K562 (cell line): ENCODE measurements around the gene CROT. TPM values are rescaled to one million over a fixed set of nuclear protein-coding genes. Genes with fewer than 3 reads are reported as not detected.

Experiments used
- ARID1B ChIP-seq: fragments of 450-650 bp; IDR thresholded peaks from 2 replicates; pipeline ENCODE4 v1.6.1; 2016; ENCODE audit warnings: antibody characterized with exemption, mild to moderate bottlenecking, inconsistent platforms
- BRD9 ChIP-seq: fragments of 450-650 bp; IDR thresholded peaks from 2 replicates; pipeline ENCODE4 v1.6.1; 2018; ENCODE audit warnings: low read depth; ENCODE audit not compliant: partially characterized antibody
- CEBPG ChIP-seq, 3 experiments: fragments of 200-800 bp in 1 of 3; sonication (Bioruptor generic) in 1 of 3; sonication (generic) in 1 of 3; formaldehyde crosslinking in 1 of 3; IDR thresholded peaks in 2 of 3; conservative IDR thresholded peaks in 1 of 3; 2 replicates each; pipeline versions ENCODE4 v1.6.1 to v1.8.0; 2016 to 2022; ENCODE audit warnings: missing compliant biosample characterization in 2 of 3, missing genetic modification characterization in 2 of 3, mild to moderate bottlenecking in 1 of 3, missing genetic modification reagents in 1 of 3
- KAT2B ChIP-seq: IDR thresholded peaks from one replicate; pipeline ENCODE4 v1.6.1; 2012; ENCODE audit warnings: low read depth, mild to moderate bottlenecking, control low read depth, inconsistent platforms, low read length, moderate library complexity
- TBL1XR1 ChIP-seq, 2 experiments: IDR thresholded peaks; 2 replicates each; pipeline ENCODE4 v1.6.1; 2012; ENCODE audit warnings: improper control_type of control experiment in 2 of 2, low read length in 2 of 2, mild to moderate bottlenecking in 1 of 2
- ZBTB8A ChIP-seq: fragments of 450-650 bp; IDR thresholded peaks from 2 replicates; pipeline ENCODE4 v1.6.1; 2018; ENCODE audit warnings: mild to moderate bottlenecking, moderate library complexity; ENCODE audit not compliant: partially characterized antibody
- ZNF561 ChIP-seq: fragments of 450-650 bp; formaldehyde crosslinking; conservative IDR thresholded peaks from 2 replicates; pipeline ENCODE4 v1.4.0; 2020; ENCODE audit warnings: mild to moderate bottlenecking, moderate library complexity
- polyA plus RNA-seq, 8 experiments: library from polyadenylated mRNA; depleted of rRNA in 4 of 8; stranded (reverse) in 5 of 8; unstranded in 3 of 8; fragments of >200 nt; fragmentation: Nextera tagmentation in 2 of 8; fragmentation: Illumina TruSeq in 1 of 8; extraction: Ambion mirVana in 2 of 8; extraction: Trizol in 1 of 8; gene quantifications; 2 replicates each; pipeline versions ENCODE4 v1.2.1 to v1.2.3, GENCODE V29; 2011 to 2014; ENCODE audit warnings: inconsistent platforms in 1 of 8, missing spikeins in 1 of 8
- total RNA-seq, 7 experiments: library from RNA; depleted of rRNA in 6 of 7; stranded (reverse); fragments of >200 nt in 6 of 7; fragmentation: Illumina TruSeq in 2 of 7; extraction: Trizol in 2 of 7; gene quantifications; 2 replicates each; pipeline versions ENCODE4 v1.2.1 to v1.2.3, GENCODE V29; 2011 to 2021; ENCODE audit warnings: low replicate concordance in 1 of 7
- TF ChIP-seq, protein P1 (sequence below): fragments of 450-650 bp; IDR thresholded peaks from 2 replicates; pipeline ENCODE4 v1.6.1; 2017; ENCODE audit warnings: antibody characterized with exemption, mild to moderate bottlenecking
- TF ChIP-seq, protein P2 (sequence below), 2 experiments: fragments of 450-650 bp in 1 of 2; sonication (generic) in 1 of 2; formaldehyde crosslinking; conservative IDR thresholded peaks; 2 replicates each; pipeline versions ENCODE4 v1.4.0 to v1.8.1; 2020 to 2022; ENCODE audit warnings: mild to moderate bottlenecking in 1 of 2, missing genetic modification reagents in 1 of 2
- TF ChIP-seq, protein P3 (sequence below): sonication (generic); formaldehyde crosslinking; IDR thresholded peaks from 2 replicates; pipeline ENCODE4 v1.8.1; 2023; ENCODE audit warnings: mild to moderate bottlenecking, missing genetic modification reagents
- TF ChIP-seq, protein P4 (sequence below): fragments of 250-450 bp; sonication (Bioruptor Pico); IDR thresholded peaks from 2 replicates; pipeline ENCODE4 v1.9.0; 2021; ENCODE audit warnings: mild to moderate bottlenecking
- TF ChIP-seq, protein P5 (sequence below): fragments of 250-450 bp; sonication (Bioruptor Pico); IDR thresholded peaks from 2 replicates; pipeline ENCODE4 v1.5.1; 2021; ENCODE audit warnings: mild to moderate bottlenecking
- TF ChIP-seq, protein P6 (sequence below): fragments of 250-450 bp; sonication (Bioruptor Pico); IDR thresholded peaks from 2 replicates; pipeline ENCODE4 v1.8.0; 2022; ENCODE audit warnings: inconsistent platforms, mild to moderate bottlenecking, moderate library complexity, borderline replicate concordance

CROT gene
- total and polyA plus RNA-seq, 9 of the 15 experiments (the other 6 are each of a cell fraction or from before 2014, with no cell fraction given), result 2.5 to 8.1 (median 5.1) TPM

DNA sequence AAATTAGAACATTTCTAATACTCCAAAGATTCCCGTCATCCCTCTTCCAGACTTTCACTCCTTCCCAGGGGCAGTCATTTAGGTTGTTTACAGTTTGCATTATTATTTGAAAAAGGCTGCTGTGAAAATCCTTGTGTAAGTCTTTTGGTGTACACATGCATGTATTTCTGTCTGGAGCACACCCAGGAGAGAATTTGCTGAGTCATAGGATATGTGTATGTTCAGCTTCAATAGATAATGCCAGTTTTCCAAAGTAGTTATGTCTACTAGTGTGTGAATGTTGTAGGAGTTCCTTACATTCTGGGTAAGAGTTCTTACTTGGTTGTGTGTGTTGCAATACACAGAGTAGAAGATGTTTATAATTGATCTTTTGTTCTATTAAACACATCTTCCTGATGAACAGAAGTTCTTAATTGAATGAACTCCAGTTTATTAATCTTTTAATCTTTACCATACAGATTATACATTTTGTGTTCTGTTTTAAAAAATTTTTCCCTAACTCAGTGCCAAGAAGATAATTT, 25.3 kb downstream of the CROT start (continued):
- TF ChIP-seq, protein P1, sequence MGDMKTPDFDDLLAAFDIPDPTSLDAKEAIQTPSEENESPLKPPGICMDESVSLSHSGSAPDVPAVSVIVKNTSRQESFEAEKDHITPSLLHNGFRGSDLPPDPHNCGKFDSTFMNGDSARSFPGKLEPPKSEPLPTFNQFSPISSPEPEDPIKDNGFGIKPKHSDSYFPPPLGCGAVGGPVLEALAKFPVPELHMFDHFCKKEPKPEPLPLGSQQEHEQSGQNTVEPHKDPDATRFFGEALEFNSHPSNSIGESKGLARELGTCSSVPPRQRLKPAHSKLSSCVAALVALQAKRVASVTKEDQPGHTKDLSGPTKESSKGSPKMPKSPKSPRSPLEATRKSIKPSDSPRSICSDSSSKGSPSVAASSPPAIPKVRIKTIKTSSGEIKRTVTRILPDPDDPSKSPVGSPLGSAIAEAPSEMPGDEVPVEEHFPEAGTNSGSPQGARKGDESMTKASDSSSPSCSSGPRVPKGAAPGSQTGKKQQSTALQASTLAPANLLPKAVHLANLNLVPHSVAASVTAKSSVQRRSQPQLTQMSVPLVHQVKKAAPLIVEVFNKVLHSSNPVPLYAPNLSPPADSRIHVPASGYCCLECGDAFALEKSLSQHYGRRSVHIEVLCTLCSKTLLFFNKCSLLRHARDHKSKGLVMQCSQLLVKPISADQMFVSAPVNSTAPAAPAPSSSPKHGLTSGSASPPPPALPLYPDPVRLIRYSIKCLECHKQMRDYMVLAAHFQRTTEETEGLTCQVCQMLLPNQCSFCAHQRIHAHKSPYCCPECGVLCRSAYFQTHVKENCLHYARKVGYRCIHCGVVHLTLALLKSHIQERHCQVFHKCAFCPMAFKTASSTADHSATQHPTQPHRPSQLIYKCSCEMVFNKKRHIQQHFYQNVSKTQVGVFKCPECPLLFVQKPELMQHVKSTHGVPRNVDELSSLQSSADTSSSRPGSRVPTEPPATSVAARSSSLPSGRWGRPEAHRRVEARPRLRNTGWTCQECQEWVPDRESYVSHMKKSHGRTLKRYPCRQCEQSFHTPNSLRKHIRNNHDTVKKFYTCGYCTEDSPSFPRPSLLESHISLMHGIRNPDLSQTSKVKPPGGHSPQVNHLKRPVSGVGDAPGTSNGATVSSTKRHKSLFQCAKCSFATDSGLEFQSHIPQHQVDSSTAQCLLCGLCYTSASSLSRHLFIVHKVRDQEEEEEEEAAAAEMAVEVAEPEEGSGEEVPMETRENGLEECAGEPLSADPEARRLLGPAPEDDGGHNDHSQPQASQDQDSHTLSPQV, result peak; percentile 58; the same call in 1 of the 2 replicates
- TF ChIP-seq, protein P2, sequence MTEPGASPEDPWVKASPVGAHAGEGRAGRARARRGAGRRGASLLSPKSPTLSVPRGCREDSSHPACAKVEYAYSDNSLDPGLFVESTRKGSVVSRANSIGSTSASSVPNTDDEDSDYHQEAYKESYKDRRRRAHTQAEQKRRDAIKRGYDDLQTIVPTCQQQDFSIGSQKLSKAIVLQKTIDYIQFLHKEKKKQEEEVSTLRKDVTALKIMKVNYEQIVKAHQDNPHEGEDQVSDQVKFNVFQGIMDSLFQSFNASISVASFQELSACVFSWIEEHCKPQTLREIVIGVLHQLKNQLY (CRISPR knock-in tag; conservative IDR thresholded peaks at IDR 0.05), result no peak
- no peak for TF ChIP-seq ZNF561 (CRISPR knock-in tag)
- no peak for TF ChIP-seq CEBPG (CRISPR knock-in tag; IDR thresholded peaks at IDR 0.05)
- peak in 1 of 2 experiments; percentile 45; a peak in 1 of 4 replicates for TF ChIP-seq CEBPG (tag; conservative IDR thresholded peaks at IDR 0.05 in 1 of 2, IDR thresholded peaks at IDR 0.05 in 1 of 2)
- TF ChIP-seq KAT2B, result no peak
- TF ChIP-seq, protein P3, sequence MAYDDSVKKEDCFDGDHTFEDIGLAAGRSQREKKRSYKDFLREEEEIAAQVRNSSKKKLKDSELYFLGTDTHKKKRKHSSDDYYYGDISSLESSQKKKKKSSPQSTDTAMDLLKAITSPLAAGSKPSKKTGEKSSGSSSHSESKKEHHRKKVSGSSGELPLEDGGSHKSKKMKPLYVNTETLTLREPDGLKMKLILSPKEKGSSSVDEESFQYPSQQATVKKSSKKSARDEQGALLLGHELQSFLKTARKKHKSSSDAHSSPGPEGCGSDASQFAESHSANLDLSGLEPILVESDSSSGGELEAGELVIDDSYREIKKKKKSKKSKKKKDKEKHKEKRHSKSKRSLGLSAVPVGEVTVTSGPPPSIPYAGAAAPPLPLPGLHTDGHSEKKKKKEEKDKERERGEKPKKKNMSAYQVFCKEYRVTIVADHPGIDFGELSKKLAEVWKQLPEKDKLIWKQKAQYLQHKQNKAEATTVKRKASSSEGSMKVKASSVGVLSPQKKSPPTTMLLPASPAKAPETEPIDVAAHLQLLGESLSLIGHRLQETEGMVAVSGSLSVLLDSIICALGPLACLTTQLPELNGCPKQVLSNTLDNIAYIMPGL (CRISPR knock-in tag), result no peak
- TF ChIP-seq, protein P4, sequence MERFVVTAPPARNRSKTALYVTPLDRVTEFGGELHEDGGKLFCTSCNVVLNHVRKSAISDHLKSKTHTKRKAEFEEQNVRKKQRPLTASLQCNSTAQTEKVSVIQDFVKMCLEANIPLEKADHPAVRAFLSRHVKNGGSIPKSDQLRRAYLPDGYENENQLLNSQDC (CRISPR knock-in tag), result no peak
- TF ChIP-seq, protein P5, sequence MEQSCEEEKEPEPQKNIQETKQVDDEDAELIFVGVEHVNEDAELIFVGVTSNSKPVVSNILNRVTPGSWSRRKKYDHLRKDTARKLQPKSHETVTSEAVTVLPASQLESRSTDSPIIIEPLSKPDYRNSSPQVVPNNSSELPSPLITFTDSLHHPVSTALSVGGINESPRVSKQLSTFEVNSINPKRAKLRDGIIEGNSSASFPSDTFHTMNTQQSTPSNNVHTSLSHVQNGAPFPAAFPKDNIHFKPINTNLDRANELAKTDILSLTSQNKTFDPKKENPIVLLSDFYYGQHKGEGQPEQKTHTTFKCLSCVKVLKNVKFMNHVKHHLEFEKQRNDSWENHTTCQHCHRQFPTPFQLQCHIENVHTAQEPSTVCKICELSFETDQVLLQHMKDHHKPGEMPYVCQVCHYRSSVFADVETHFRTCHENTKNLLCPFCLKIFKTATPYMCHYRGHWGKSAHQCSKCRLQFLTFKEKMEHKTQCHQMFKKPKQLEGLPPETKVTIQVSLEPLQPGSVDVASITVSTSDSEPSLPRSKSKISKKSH (CRISPR knock-in tag), result no peak
- TF ChIP-seq ARID1B, result peak; percentile 65
- TF ChIP-seq, protein P6, sequence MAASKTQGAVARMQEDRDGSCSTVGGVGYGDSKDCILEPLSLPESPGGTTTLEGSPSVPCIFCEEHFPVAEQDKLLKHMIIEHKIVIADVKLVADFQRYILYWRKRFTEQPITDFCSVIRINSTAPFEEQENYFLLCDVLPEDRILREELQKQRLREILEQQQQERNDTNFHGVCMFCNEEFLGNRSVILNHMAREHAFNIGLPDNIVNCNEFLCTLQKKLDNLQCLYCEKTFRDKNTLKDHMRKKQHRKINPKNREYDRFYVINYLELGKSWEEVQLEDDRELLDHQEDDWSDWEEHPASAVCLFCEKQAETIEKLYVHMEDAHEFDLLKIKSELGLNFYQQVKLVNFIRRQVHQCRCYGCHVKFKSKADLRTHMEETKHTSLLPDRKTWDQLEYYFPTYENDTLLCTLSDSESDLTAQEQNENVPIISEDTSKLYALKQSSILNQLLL, result no peak
- no peak for TF ChIP-seq TBL1XR1 (IDR thresholded peaks at IDR 0.05; ENCODE audit: low read length in 2 of 2)
- TF ChIP-seq BRD9, result no peak
- no peak for TF ChIP-seq ZBTB8A
